GM21786 (cell line): ENCODE data around the gene ODAPH.
"Not testable (repeated sequence)": the region's sequence is repeated elsewhere in the genome, so short reads cannot be mapped to it uniquely, and the experiment has no call there.

Source experiments
- ATAC-seq: cut with Tn5 transposase; IDR thresholded peaks from one replicate; pipeline ENCODE4 v1.9.1; 2021; ENCODE audit not compliant: unreplicated experiment

Gene ODAPH

GRCh38 chr4:75544220-75544619 is 11.6 kb upstream of the ODAPH start:
- ATAC-seq, result not testable (repeated sequence)

- no peak for ATAC-seq
Observed at GRCh38 chr4:75544870-75545269, 11.0 kb upstream of the ODAPH start.

GRCh38 chr4:75545526-75545925 is 10.3 kb upstream of the ODAPH start:
- no peak for ATAC-seq

GRCh38 chr4:75547647-75548387 is 8.0 kb upstream of the ODAPH start:
- ATAC-seq, result no peak

GRCh38 chr4:75549019-75549418 is 6.8 kb upstream of the ODAPH start:
- ATAC-seq, result no peak

GRCh38 chr4:75552452-75552851 is 3.4 kb upstream of the ODAPH start:
- no peak for ATAC-seq

- ATAC-seq, result no peak
Observed at GRCh38 chr4:75557696-75558095, 1.8 kb downstream of the ODAPH start.

GRCh38 chr4:75561789-75562188 is 5.9 kb downstream of the ODAPH start:
- ATAC-seq, result no peak

- ATAC-seq, result no peak
Observed at GRCh38 chr4:75564023-75564422, 8.2 kb downstream of the ODAPH start.

- no peak for ATAC-seq
Observed at GRCh38 chr4:75565481-75565880, 9.6 kb downstream of the ODAPH start.

GRCh38 chr4:75566911-75567310 is 11.0 kb downstream of the ODAPH start:
- no peak for ATAC-seq

GRCh38 chr4:75567725-75568124 is 11.9 kb downstream of the ODAPH start:
- no peak for ATAC-seq

GRCh38 chr4:75584067-75584466 is 28.2 kb downstream of the ODAPH start:
- no peak for ATAC-seq

GRCh38 chr4:75593393-75593792 is 37.5 kb downstream of the ODAPH start:
- ATAC-seq, result no peak

- no peak for ATAC-seq
Observed at GRCh38 chr4:75596061-75596460, 40.2 kb downstream of the ODAPH start.

GRCh38 chr4:75598390-75598789 is 42.5 kb downstream of the ODAPH start:
- ATAC-seq, result no peak

- ATAC-seq, result no peak
Observed at GRCh38 chr4:75599647-75600046, 43.8 kb downstream of the ODAPH start.

- no peak for ATAC-seq
Observed at GRCh38 chr4:75605928-75606327, 50.1 kb downstream of the ODAPH start.

GRCh38 chr4:75612306-75612705 is 56.4 kb downstream of the ODAPH start:
- no peak for ATAC-seq
